Esophagus muscularis mucosa (tissue), 4 donors: ENCODE data around the gene HDAC1. TPM values are rescaled to one million over a fixed set of nuclear protein-coding genes. Genes with fewer than 3 reads are reported as not detected.
"Not testable (repeated sequence)": the region's sequence is repeated elsewhere in the genome, so short reads cannot be mapped to it uniquely, and the experiment has no call there.

Experiments used
- DNase-seq: peaks from one replicate; pipeline ENCODE4 v3.0.0-alpha.2; 2017; ENCODE audit errors: extremely low spot score
- H3K27ac ChIP-seq, 4 donors: fragments of 200-600 bp; sonication (generic); replicated peaks in 1 of 4; 1 replicate in 3 of 4; 2 replicates in 1 of 4; pipeline ENCODE4 v1.5.1; 2016 to 2019; ENCODE audit warnings: mild to moderate bottlenecking in 1 of 4
- H3K27me3 ChIP-seq, 4 donors: fragments of 200-600 bp; sonication (generic); one replicate each; pipeline versions ENCODE4 v1.5.1 to v1.6.0; 2016 to 2019
- H3K36me3 ChIP-seq, 4 donors: fragments of 200-600 bp; sonication (generic); one replicate each; pipeline ENCODE4 v1.5.1; 2016 to 2019
- H3K4me1 ChIP-seq, 4 donors: fragments of 200-600 bp; sonication (generic); one replicate each; pipeline ENCODE4 v1.5.1; 2016 to 2019
- H3K4me3 ChIP-seq, 4 donors: fragments of 200-600 bp; sonication (generic); 1 replicate in 2 of 4; 2 replicates in 2 of 4; pipeline ENCODE4 v1.5.1; 2016 to 2019; ENCODE audit warnings: mild to moderate bottlenecking in 4 of 4, moderate library complexity in 1 of 4
- H3K9me3 ChIP-seq, 4 donors: fragments of 200-600 bp; sonication (generic); 1 replicate in 3 of 4; 2 replicates in 1 of 4; pipeline ENCODE4 v1.5.1; 2016 to 2019
- EP300 ChIP-seq: sonication (generic); formaldehyde crosslinking; IDR thresholded peaks from one replicate; pipeline ENCODE4 v1.6.1; 2017; ENCODE audit warnings: antibody characterized with exemption
- POLR2A ChIP-seq: fragments of 450-650 bp; IDR thresholded peaks from one replicate; pipeline ENCODE4 v1.6.1; 2017; ENCODE audit warnings: antibody characterized with exemption, moderate library complexity, mild to moderate bottlenecking, low read depth
- POLR2AphosphoS5 ChIP-seq, 2 donors: sonication (generic); formaldehyde crosslinking; IDR thresholded peaks; one replicate each; pipeline ENCODE4 v1.6.1; 2017; ENCODE audit warnings: antibody characterized with exemption in 2 of 2
- WGBS: methylation state at CpG from one replicate; pipeline ENCODE4 v1.1.5; 2018; 5-methylcytosine and 5-hydroxymethylcytosine counted together
- intact Hi-C: fragments of 100-400 bp; cut with DNase I; formaldehyde crosslinking; loops from one replicate; pipeline ENCODE4 v1.15.1; 2023
- total RNA-seq, 4 donors: library from RNA; depleted of rRNA; stranded (reverse); fragments of >200 nt; gene quantifications; one replicate each; pipeline versions ENCODE4 v1.1.0 to v1.2.1, GENCODE V29; 2016
- TF ChIP-seq, protein P1 (sequence below), 3 experiments: fragments of 200-600 bp in 2 of 3; fragments of 450-650 bp in 1 of 3; sonication (generic) in 2 of 3; IDR thresholded peaks; one replicate each; pipeline ENCODE4 v1.5.1; 2017 to 2019; ENCODE audit warnings: antibody characterized with exemption in 3 of 3, mild to moderate bottlenecking in 2 of 3, moderate library complexity in 1 of 3

The HDAC1 gene
- total RNA-seq, 4 donors from 2014 or later: 42.8 to 70.4 (median 51.4) TPM

- TF ChIP-seq, protein P1, sequence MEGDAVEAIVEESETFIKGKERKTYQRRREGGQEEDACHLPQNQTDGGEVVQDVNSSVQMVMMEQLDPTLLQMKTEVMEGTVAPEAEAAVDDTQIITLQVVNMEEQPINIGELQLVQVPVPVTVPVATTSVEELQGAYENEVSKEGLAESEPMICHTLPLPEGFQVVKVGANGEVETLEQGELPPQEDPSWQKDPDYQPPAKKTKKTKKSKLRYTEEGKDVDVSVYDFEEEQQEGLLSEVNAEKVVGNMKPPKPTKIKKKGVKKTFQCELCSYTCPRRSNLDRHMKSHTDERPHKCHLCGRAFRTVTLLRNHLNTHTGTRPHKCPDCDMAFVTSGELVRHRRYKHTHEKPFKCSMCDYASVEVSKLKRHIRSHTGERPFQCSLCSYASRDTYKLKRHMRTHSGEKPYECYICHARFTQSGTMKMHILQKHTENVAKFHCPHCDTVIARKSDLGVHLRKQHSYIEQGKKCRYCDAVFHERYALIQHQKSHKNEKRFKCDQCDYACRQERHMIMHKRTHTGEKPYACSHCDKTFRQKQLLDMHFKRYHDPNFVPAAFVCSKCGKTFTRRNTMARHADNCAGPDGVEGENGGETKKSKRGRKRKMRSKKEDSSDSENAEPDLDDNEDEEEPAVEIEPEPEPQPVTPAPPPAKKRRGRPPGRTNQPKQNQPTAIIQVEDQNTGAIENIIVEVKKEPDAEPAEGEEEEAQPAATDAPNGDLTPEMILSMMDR (IDR thresholded peaks at IDR 0.05): no peak
- TF ChIP-seq POLR2AphosphoS5 (IDR thresholded peaks at IDR 0.05) (no peak), EP300 (no peak)
- WGBS: 87% methylated on average over 21 of the region's 31 CpGs
- intact Hi-C loops: no loop called here
- Histone ChIP-seq H3K36me3 (no peaks in the 10 kb centered on the region), H3K27me3 (peaks cover 0 to 53% (median 12%) of the 10 kb centered on the region in 4 donors), H3K27ac (no peak overlapping the region), H3K9me3 (no peaks in the 10 kb centered on the region), H3K4me1 (peaks cover 0 to 6% (median 3%) of the 10 kb centered on the region in 4 donors), H3K4me3 (no peak overlapping the region)
- no peak for DNase-seq
Measured at GRCh38 chr1:32274646-32275340, 17.1 kb upstream of the HDAC1 start.

GRCh38 chr1:32275424-32275823, 16.5 kb upstream of the HDAC1 start:
- H3K4me1 ChIP-seq: peaks cover 0 to 6% (median 3%) of the 10 kb centered on the region in 4 donors
- no peak overlapping the region for H3K27ac ChIP-seq
- peaks cover 0 to 53% (median 12%) of the 10 kb centered on the region in 4 donors for H3K27me3 ChIP-seq
- intact Hi-C loops: no loop called here
- no peaks in the 10 kb centered on the region for H3K36me3 ChIP-seq
- H3K4me3 ChIP-seq: peak overlapping the region in 3 of 4 donors; percentile 4 to 16 (median 7)
- H3K9me3 ChIP-seq: no peaks in the 10 kb centered on the region
- DNase-seq: no peak
- WGBS: 8% methylated on average over 2 of the region's 41 CpGs
- TF ChIP-seq EP300 (no peak), POLR2A (no peak), POLR2AphosphoS5 (IDR thresholded peaks at IDR 0.05) (no peak)
- TF ChIP-seq, protein P1 (IDR thresholded peaks at IDR 0.05): no peak

GRCh38 chr1:32276032-32276782, 15.7 kb upstream of the HDAC1 start:
- intact Hi-C loops: no loop called here
- Histone ChIP-seq H3K9me3 (no peaks in the 10 kb centered on the region), H3K36me3 (no peaks in the 10 kb centered on the region), H3K27ac (no peak overlapping the region), H3K4me1 (peaks cover 0 to 6% (median 3%) of the 10 kb centered on the region in 4 donors), H3K27me3 (peaks cover 0 to 53% (median 12%) of the 10 kb centered on the region in 4 donors), H3K4me3 (no peak overlapping the region)
- TF ChIP-seq, protein P1 (IDR thresholded peaks at IDR 0.05): no peak
- TF ChIP-seq EP300 (no peak), POLR2A (no peak), POLR2AphosphoS5 (IDR thresholded peaks at IDR 0.05) (no peak)
- DNase-seq: no peak
- 81% methylated on average over 25 of the region's 30 CpGs for WGBS

- H3K4me3 ChIP-seq, H3K27ac ChIP-seq, H3K27me3 ChIP-seq, H3K4me1 ChIP-seq, H3K36me3 ChIP-seq, H3K9me3 ChIP-seq, DNase-seq, intact Hi-C loops: not testable (repeated sequence)
- 93% methylated on average over 6 of the region's 8 CpGs for WGBS
Measured at GRCh38 chr1:32284777-32285176, 7.1 kb upstream of the HDAC1 start.

DNA sequence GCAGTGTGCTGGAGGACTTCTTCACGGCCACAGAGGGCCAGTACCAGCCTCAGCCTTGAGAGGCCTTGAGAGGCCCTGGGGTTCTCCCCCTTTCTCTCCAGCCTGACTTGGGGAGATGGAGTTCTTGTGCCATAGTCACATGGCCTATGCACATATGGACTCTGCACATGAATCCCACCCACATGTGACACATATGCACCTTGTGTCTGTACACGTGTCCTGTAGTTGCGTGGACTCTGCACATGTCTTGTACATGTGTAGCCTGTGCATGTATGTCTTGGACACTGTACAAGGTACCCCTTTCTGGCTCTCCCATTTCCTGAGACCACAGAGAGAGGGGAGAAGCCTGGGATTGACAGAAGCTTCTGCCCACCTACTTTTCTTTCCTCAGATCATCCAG, 6.2 kb upstream of the HDAC1 start:
- Histone ChIP-seq H3K9me3 (no peaks in the 10 kb centered on the region), H3K4me1 (no peaks in the 10 kb centered on the region), H3K27ac (no peak overlapping the region), H3K4me3 (no peak overlapping the region), H3K27me3 (no peaks in the 10 kb centered on the region), H3K36me3 (no peaks in the 10 kb centered on the region)
- 92% methylated on average over 3 of the region's 3 CpGs for WGBS
- TF ChIP-seq, protein P1 (IDR thresholded peaks at IDR 0.05): no peak
- TF ChIP-seq POLR2A (no peak), EP300 (no peak), POLR2AphosphoS5 (IDR thresholded peaks at IDR 0.05) (no peak)
- DNase-seq: no peak
- intact Hi-C loops: no loop called here
